ENCODE measurements around the gene MB. TPM values are rescaled to one million over a fixed set of nuclear protein-coding genes. Genes with fewer than 3 reads are reported as not detected.

Gene MB
- total RNA-seq, 2 donors from 2014 or later = 1.3 TPM; not detected in 1

GRCh38 chr22:35648066-35649025 lies 31.2 kb upstream of the MB start, which contains the start of gene APOL6:
Gene APOL6 (plus strand): TSS chr22:35648446. CDS start chr22:35656426, 7,980 bp downstream.
- peak within 1 kb of the TSS; percentile 24 to 36 for H3K4me3 ChIP-seq
- intact Hi-C loops (cut with DNase I) = no loop called here

GRCh38 chr22:35645646-35646045 lies 28.5 kb upstream of the MB start:
- intact Hi-C loops (cut with DNase I) = no loop called here
- 82 to 95% methylated on average over 4 of the region's 4 CpGs for WGBS, 2 donors

More at GRCh38 chr22:35648066-35649025, 31.2 kb upstream of the MB start, which contains the start of gene APOL6:
- peak; percentile 77 for ATAC-seq
- TF ChIP-seq CTCF (IDR thresholded peaks at IDR 0.05) = no peak
- TF ChIP-seq POLR2A (IDR thresholded peaks at IDR 0.05) = peak in 2 of 3 donors; percentile 55 to 57
- peaks cover 13% of the 10 kb centered on the region for H3K4me1 ChIP-seq
- peak in 3 of 4 donors; percentile 26 to 67 (median 39) for DNase-seq
- H3K36me3 ChIP-seq (replicated peaks in 1 of 2; ENCODE audit: insufficient read depth in 1 of 2, low read depth in 2 of 2) = no peaks in the 10 kb centered on the region
- no peaks in the 10 kb centered on the region for H3K9me3 ChIP-seq
- H3K27me3 ChIP-seq = no peaks in the 10 kb centered on the region
- H3K27ac ChIP-seq = peak within 1 kb of the TSS; percentile 55 to 86 (median 82)
- 19 to 25% methylated on average over 12 to 18 of the region's 18 CpGs for WGBS, 2 donors

GRCh38 chr22:35643991-35644390 lies 26.9 kb upstream of the MB start:
- H3K36me3 ChIP-seq (replicated peaks in 1 of 2; ENCODE audit: insufficient read depth in 1 of 2, low read depth in 2 of 2) = no peaks in the 10 kb centered on the region
- no peak for ATAC-seq

More at GRCh38 chr22:35645646-35646045, 28.5 kb upstream of the MB start:
- no peak overlapping the region for H3K27ac ChIP-seq
- H3K4me3 ChIP-seq = no peak overlapping the region
- no peaks in the 10 kb centered on the region for H3K9me3 ChIP-seq
- H3K36me3 ChIP-seq (replicated peaks in 1 of 2; ENCODE audit: insufficient read depth in 1 of 2, low read depth in 2 of 2) = no peaks in the 10 kb centered on the region
- H3K27me3 ChIP-seq = no peaks in the 10 kb centered on the region
- peaks cover 13% of the 10 kb centered on the region for H3K4me1 ChIP-seq
- no peak for ATAC-seq
- no peak for DNase-seq
- TF ChIP-seq CTCF (IDR thresholded peaks at IDR 0.05) (no peak), POLR2A (IDR thresholded peaks at IDR 0.05) (no peak)

GRCh38 chr22:35642305-35642741 lies 25.2 kb upstream of the MB start:
- ATAC-seq (no peak), DNase-seq (no peak)
- no peaks in the 10 kb centered on the region for H3K4me1 ChIP-seq
- no peaks in the 10 kb centered on the region for H3K36me3 ChIP-seq (replicated peaks in 1 of 2; ENCODE audit: insufficient read depth in 1 of 2, low read depth in 2 of 2)
- H3K4me3 ChIP-seq = no peak overlapping the region
- TF ChIP-seq CTCF (IDR thresholded peaks at IDR 0.05) (no peak), POLR2A (IDR thresholded peaks at IDR 0.05) (no peak)
- intact Hi-C loops (cut with DNase I) = no loop called here
- no peaks in the 10 kb centered on the region for H3K9me3 ChIP-seq
- 51% methylated on average over 2 of the region's 2 CpGs; no CpG with 5 or more reads in 1 of the 2 donors for WGBS, 2 donors
- H3K27ac ChIP-seq = no peak overlapping the region
- H3K27me3 ChIP-seq = no peaks in the 10 kb centered on the region

More at GRCh38 chr22:35643991-35644390, 26.9 kb upstream of the MB start:
- 100% methylated on average over 1 of the region's 1 CpG for WGBS, 2 donors
- intact Hi-C loops (cut with DNase I) = no loop called here
- Histone ChIP-seq H3K27ac (no peak overlapping the region), H3K9me3 (no peaks in the 10 kb centered on the region), H3K4me3 (no peak overlapping the region), H3K4me1 (peaks cover 3% of the 10 kb centered on the region), H3K27me3 (no peaks in the 10 kb centered on the region)
- TF ChIP-seq POLR2A (IDR thresholded peaks at IDR 0.05) (no peak), CTCF (IDR thresholded peaks at IDR 0.05) (no peak)
- no peak for DNase-seq
